Neural cell (in vitro differentiated cells): Measurements from ENCODE around the gene GRWD1.

ENCODE experiments used
- EP300 ChIP-seq: fragments of 450-650 bp; conservative IDR thresholded peaks from 2 replicates; pipeline ENCODE4 v1.6.1; 2014; ENCODE audit warnings: antibody characterized with exemption, mild to moderate bottlenecking, moderate library complexity; ENCODE audit not compliant: poor library complexity, severe bottlenecking
- EZH2 ChIP-seq: fragments of 200-600, 300-800 bp; shearing (Covaris generic), sonication (generic); IDR thresholded peaks from 2 replicates; pipeline ENCODE4 v1.6.1; 2014; ENCODE audit warnings: antibody characterized with exemption, low read length, borderline replicate concordance, mild to moderate bottlenecking; ENCODE audit not compliant: insufficient read depth, poor library complexity, severe bottlenecking
- POLR2AphosphoS5 ChIP-seq: IDR thresholded peaks from 2 replicates; pipeline ENCODE4 v1.6.1; 2012
- TF ChIP-seq, protein P1 (sequence below): fragments of 450-650 bp; IDR thresholded peaks from 2 replicates; pipeline ENCODE4 v1.5.1; 2014; ENCODE audit warnings: antibody characterized with exemption, mild to moderate bottlenecking, moderate library complexity; ENCODE audit not compliant: poor library complexity, severe bottlenecking
- TF ChIP-seq, protein P2 (sequence below): IDR thresholded peaks from 2 replicates; pipeline ENCODE4 v1.6.1; 2012; ENCODE audit warnings: borderline replicate concordance

DNA sequence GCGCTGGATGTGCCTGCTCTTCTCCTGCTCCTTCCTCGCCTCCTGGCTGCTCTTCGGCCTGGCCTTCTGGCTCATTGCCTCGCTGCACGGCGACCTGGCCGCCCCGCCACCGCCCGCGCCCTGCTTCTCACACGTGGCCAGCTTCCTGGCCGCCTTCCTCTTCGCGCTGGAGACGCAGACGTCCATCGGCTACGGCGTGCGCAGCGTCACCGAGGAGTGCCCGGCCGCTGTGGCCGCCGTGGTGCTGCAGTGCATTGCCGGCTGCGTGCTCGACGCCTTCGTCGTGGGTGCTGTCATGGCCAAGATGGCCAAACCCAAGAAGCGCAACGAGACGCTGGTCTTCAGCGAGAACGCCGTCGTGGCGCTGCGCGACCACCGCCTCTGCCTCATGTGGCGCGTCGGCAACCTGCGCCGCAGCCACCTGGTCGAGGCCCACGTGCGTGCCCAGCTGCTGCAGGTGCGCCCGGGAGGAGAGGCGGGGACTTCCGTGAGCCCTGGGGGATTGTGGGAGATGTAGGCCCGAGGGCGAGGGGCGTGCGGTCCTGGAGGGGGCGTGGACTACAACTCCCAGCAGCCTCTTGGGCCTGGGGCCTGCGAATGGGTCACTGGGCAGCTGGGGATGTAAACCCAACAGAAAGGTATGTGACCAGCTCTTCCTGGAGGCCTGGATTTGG, 16.3 kb downstream of the GRWD1 start:
- TF ChIP-seq, protein P1, sequence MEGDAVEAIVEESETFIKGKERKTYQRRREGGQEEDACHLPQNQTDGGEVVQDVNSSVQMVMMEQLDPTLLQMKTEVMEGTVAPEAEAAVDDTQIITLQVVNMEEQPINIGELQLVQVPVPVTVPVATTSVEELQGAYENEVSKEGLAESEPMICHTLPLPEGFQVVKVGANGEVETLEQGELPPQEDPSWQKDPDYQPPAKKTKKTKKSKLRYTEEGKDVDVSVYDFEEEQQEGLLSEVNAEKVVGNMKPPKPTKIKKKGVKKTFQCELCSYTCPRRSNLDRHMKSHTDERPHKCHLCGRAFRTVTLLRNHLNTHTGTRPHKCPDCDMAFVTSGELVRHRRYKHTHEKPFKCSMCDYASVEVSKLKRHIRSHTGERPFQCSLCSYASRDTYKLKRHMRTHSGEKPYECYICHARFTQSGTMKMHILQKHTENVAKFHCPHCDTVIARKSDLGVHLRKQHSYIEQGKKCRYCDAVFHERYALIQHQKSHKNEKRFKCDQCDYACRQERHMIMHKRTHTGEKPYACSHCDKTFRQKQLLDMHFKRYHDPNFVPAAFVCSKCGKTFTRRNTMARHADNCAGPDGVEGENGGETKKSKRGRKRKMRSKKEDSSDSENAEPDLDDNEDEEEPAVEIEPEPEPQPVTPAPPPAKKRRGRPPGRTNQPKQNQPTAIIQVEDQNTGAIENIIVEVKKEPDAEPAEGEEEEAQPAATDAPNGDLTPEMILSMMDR, result no peak
- TF ChIP-seq EZH2 (no peak), EP300 (no peak), POLR2AphosphoS5 (no peak)
- TF ChIP-seq, protein P2, sequence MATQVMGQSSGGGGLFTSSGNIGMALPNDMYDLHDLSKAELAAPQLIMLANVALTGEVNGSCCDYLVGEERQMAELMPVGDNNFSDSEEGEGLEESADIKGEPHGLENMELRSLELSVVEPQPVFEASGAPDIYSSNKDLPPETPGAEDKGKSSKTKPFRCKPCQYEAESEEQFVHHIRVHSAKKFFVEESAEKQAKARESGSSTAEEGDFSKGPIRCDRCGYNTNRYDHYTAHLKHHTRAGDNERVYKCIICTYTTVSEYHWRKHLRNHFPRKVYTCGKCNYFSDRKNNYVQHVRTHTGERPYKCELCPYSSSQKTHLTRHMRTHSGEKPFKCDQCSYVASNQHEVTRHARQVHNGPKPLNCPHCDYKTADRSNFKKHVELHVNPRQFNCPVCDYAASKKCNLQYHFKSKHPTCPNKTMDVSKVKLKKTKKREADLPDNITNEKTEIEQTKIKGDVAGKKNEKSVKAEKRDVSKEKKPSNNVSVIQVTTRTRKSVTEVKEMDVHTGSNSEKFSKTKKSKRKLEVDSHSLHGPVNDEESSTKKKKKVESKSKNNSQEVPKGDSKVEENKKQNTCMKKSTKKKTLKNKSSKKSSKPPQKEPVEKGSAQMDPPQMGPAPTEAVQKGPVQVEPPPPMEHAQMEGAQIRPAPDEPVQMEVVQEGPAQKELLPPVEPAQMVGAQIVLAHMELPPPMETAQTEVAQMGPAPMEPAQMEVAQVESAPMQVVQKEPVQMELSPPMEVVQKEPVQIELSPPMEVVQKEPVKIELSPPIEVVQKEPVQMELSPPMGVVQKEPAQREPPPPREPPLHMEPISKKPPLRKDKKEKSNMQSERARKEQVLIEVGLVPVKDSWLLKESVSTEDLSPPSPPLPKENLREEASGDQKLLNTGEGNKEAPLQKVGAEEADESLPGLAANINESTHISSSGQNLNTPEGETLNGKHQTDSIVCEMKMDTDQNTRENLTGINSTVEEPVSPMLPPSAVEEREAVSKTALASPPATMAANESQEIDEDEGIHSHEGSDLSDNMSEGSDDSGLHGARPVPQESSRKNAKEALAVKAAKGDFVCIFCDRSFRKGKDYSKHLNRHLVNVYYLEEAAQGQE, result no peak
